GM12872 (cell line): Measurements from ENCODE around the gene ATXN7L1.

Experiments
- TF ChIP-seq, protein P1 (sequence below): IDR thresholded peaks from 3 replicates; pipeline ENCODE4 v1.5.1; 2011; ENCODE audit warnings: low read depth, mild to moderate bottlenecking, low read length, moderate library complexity; ENCODE audit not compliant: insufficient read depth

The ATXN7L1 gene

DNA sequence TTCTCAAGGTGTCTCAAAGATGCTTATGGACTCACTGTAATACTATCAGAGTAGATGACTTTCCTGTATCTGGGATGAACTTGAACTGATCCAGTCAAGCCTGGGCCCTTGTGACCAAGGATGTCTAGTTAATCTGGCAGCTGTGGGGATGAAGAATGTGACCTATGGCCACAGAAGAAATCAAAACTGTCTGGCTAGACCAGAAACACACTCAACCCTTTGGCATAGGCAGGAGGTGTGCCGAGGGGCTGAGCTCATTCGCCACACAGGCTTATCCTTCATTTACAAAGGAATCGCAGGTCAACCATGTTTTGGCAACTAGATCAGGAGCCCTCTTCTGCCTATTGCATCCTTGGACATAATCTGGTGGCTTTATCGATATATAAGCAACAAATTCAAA is 110.6 kb downstream of the ATXN7L1 start:
- TF ChIP-seq, protein P1, sequence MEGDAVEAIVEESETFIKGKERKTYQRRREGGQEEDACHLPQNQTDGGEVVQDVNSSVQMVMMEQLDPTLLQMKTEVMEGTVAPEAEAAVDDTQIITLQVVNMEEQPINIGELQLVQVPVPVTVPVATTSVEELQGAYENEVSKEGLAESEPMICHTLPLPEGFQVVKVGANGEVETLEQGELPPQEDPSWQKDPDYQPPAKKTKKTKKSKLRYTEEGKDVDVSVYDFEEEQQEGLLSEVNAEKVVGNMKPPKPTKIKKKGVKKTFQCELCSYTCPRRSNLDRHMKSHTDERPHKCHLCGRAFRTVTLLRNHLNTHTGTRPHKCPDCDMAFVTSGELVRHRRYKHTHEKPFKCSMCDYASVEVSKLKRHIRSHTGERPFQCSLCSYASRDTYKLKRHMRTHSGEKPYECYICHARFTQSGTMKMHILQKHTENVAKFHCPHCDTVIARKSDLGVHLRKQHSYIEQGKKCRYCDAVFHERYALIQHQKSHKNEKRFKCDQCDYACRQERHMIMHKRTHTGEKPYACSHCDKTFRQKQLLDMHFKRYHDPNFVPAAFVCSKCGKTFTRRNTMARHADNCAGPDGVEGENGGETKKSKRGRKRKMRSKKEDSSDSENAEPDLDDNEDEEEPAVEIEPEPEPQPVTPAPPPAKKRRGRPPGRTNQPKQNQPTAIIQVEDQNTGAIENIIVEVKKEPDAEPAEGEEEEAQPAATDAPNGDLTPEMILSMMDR: no peak

- TF ChIP-seq, protein P1: no peak
Measured at GRCh38 chr7:105764506-105764905, 111.9 kb downstream of the ATXN7L1 start.

DNA sequence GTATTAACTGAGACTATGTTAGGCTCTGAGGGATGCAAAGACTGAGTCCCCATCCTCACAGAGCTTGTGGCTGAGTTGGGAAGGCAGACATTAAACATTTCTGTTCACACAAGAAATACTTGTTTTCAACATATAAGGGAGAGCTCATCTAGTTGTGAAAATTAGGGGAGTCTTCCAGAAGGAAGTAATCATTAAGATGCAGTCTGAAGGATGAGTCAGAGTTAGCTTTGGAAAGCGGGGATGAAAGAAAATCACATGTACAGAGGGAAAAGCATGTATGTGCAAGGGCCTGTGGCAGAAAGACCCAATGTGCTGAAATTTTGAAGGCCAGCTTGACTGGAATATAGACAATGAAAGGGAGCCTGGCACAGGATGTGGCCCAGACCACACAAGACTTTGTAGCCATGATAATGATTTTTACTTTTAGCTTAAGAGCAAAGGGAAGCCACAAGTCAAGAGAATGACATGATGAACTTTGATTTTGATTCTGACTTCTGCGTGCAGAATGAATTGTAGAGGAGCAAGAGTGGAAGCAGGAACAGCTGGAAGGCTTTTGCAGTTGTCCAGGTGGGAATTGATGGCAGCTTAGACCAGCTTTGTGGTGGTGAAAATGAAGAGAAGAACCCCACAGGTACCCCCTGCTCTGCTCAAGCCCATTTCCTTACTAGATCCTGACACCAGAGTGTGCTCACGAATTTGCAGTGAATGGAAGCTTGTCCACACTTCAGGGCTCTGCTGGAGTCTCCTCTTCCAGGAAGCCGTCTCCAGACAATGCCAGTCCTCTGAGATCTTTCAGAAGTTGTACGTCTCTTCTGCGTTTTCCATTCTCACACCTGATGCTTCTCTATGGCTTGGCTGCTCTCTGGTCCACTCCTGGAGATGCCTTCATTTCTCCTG is 115.6 kb downstream of the ATXN7L1 start:
- TF ChIP-seq, protein P1: no peak

- TF ChIP-seq, protein P1: peak; percentile 47; the same call in 2 of the 3 replicates
Measured at GRCh38 chr7:105759670-105760550, 116.5 kb downstream of the ATXN7L1 start.

- TF ChIP-seq, protein P1: no peak
Measured at GRCh38 chr7:105756367-105756766, 120.0 kb downstream of the ATXN7L1 start.

DNA sequence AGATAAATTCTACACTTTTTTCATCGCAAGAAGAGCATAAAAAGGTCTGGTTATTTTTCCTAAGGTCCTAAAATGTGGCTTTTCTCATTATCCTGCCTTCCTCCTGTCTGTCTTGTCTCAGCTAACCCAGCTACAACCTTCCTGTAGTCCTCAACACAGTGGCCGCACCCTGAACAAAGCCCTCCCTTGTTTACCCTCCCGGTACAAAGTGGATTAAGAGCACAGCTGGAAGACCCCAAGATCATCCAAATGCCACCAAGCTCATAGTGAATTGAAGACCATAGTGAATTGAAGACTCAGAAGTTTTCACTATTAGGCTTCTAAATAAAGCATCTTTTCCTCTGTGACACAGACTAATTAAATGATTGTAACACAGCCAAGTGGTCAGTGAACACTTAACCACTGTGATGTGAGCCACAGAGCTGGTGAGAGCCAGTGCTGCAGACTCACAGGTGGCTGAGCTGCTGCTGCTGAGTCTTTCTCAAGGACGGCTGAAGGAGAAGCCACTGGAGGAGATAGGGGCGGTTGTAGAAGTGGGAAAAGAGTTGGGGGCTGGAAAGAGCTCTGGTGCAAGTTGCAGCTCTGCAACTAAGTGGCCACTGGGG is 123.6 kb downstream of the ATXN7L1 start:
- TF ChIP-seq, protein P1: no peak

GRCh38 chr7:105751054-105751453 is 125.3 kb downstream of the ATXN7L1 start:
- TF ChIP-seq, protein P1: no peak
